HepG2 (cell line): Measurements from ENCODE around the gene PLEKHA3. TPM values are rescaled to one million over a fixed set of nuclear protein-coding genes. Genes with fewer than 3 reads are reported as not detected.

Source experiments
- EHMT2 ChIP-seq: fragments of 200-600 bp; sonication (generic); IDR thresholded peaks from 2 replicates; pipeline ENCODE4 v1.7.0; 2017; ENCODE audit warnings: antibody characterized with exemption, low read depth, low read length, borderline replicate concordance
- ETV5 ChIP-seq: IDR thresholded peaks from 2 replicates; pipeline ENCODE4 v1.6.1; 2018; ENCODE audit warnings: missing biosample characterization, missing genetic modification reagents, inconsistent platforms, borderline replicate concordance
- FOXK2 ChIP-seq: fragments of 450-650 bp; IDR thresholded peaks from 2 replicates; pipeline ENCODE4 v1.6.1; 2016
- MEIS2 ChIP-seq: sonication (generic); formaldehyde crosslinking; IDR thresholded peaks from 2 replicates; pipeline ENCODE4 v1.9.0; 2021; ENCODE audit warnings: mild to moderate bottlenecking, missing genetic modification reagents
- MLX ChIP-seq: IDR thresholded peaks from 2 replicates; pipeline ENCODE4 v1.6.1; 2016
- PRDM15 ChIP-seq: sonication (generic); formaldehyde crosslinking; IDR thresholded peaks from 2 replicates; pipeline ENCODE4 v1.4.0; 2020; ENCODE audit warnings: missing genetic modification reagents
- RCOR2 ChIP-seq: IDR thresholded peaks from 2 replicates; pipeline ENCODE4 v1.6.1; 2016; ENCODE audit warnings: missing biosample characterization, missing genetic modification reagents
- SAFB2 ChIP-seq: sonication (generic); formaldehyde crosslinking; IDR thresholded peaks from 2 replicates; pipeline ENCODE4 v1.5.1; 2020; ENCODE audit warnings: missing genetic modification reagents, low read depth, mild to moderate bottlenecking, borderline replicate concordance
- TBX3 ChIP-seq: fragments of 450-650 bp; IDR thresholded peaks from 2 replicates; pipeline ENCODE4 v1.6.1; 2017; ENCODE audit warnings: antibody characterized with exemption, mild to moderate bottlenecking, inconsistent platforms, borderline replicate concordance
- ZFP90 ChIP-seq: sonication (generic); formaldehyde crosslinking; IDR thresholded peaks from 2 replicates; pipeline ENCODE4 v1.8.0; 2022; ENCODE audit warnings: missing genetic modification reagents, mild to moderate bottlenecking, inconsistent platforms, borderline replicate concordance
- ZNF24 ChIP-seq: fragments of 450-650 bp; IDR thresholded peaks from 2 replicates; pipeline ENCODE4 v1.6.1; 2017; ENCODE audit warnings: antibody characterized with exemption, mild to moderate bottlenecking
- ZNF644 ChIP-seq: IDR thresholded peaks from 2 replicates; pipeline ENCODE4 v1.6.1; 2016; ENCODE audit warnings: low read depth
- ZNF724P ChIP-seq: sonication (generic); formaldehyde crosslinking; IDR thresholded peaks from 2 replicates; pipeline ENCODE4 v1.8.0; 2022; ENCODE audit warnings: missing genetic modification reagents, borderline replicate concordance
- ZNF879 ChIP-seq: sonication (generic); formaldehyde crosslinking; IDR thresholded peaks from 2 replicates; pipeline ENCODE4 v1.8.1; 2023; ENCODE audit warnings: missing genetic modification reagents
- polyA plus RNA-seq, 8 experiments: library from polyadenylated mRNA; depleted of rRNA in 3 of 8; stranded (reverse) in 7 of 8; unstranded in 1 of 8; fragments of >200 nt; fragmentation: Illumina TruSeq in 4 of 8; extraction: Trizol in 4 of 8; gene quantifications; 2 replicates each; pipeline versions ENCODE4 v1.2.1 to v1.2.3, GENCODE V29; 2011 to 2016; ENCODE audit warnings: low read depth in 4 of 8, missing spikeins in 1 of 8, mixed read lengths in 1 of 8; ENCODE audit not compliant: insufficient read depth in 1 of 8
- total RNA-seq, 5 experiments: library from RNA; depleted of rRNA; stranded (reverse); fragments of >200 nt; fragmentation: Illumina TruSeq; extraction: Trizol; gene quantifications; 2 replicates each; pipeline ENCODE4 v1.2.3, GENCODE V29; 2016; ENCODE audit warnings: low read depth in 1 of 5
- TF ChIP-seq, protein P1 (sequence below): sonication (generic); formaldehyde crosslinking; IDR thresholded peaks from 2 replicates; pipeline ENCODE4 v1.4.0; 2020; ENCODE audit warnings: mild to moderate bottlenecking, missing genetic modification reagents, borderline replicate concordance
- TF ChIP-seq, protein P2 (sequence below): sonication (generic); formaldehyde crosslinking; conservative IDR thresholded peaks from 2 replicates; pipeline ENCODE4 v1.5.0; 2020; ENCODE audit warnings: missing genetic modification reagents
- TF ChIP-seq, protein P3 (sequence below): sonication (generic); formaldehyde crosslinking; IDR thresholded peaks from 2 replicates; pipeline ENCODE4 v1.8.1; 2023; ENCODE audit warnings: mild to moderate bottlenecking, missing genetic modification reagents

The PLEKHA3 gene
- total and polyA plus RNA-seq, 2 of the 13 experiments (the other 11 are each of a cell fraction or from before 2014, with no cell fraction given) = 11.7 to 23.1 TPM

GRCh38 chr2:178469219-178469849, 10.9 kb upstream of the PLEKHA3 start (continued):
- TF ChIP-seq MLX (CRISPR knock-in tag) (0 out of 2 replicates have a peak, but pooled peaks have one; percentile 65), ZFP90 (CRISPR knock-in tag) (0 out of 2 replicates have a peak, but pooled peaks have one; percentile 47), ZNF644 (CRISPR knock-in tag) (0 out of 2 replicates have a peak, but pooled peaks have one; percentile 41), ETV5 (CRISPR knock-in tag) (peak; percentile 98), FOXK2 (no peak), SAFB2 (no peak), TBX3 (no peak), EHMT2 (0 out of 2 replicates have a peak, but pooled peaks have one; percentile 55), ZNF879 (no peak), ZNF724P (CRISPR knock-in tag) (no peak), PRDM15 (no peak), ZNF24 (0 out of 2 replicates have a peak, but pooled peaks have one; percentile 8), RCOR2 (CRISPR knock-in tag) (peak; percentile 74; the same call in 1 of the 2 replicates), MEIS2 (CRISPR knock-in tag) (peak; percentile 68; the same call in 1 of the 2 replicates)
- TF ChIP-seq, protein P1, sequence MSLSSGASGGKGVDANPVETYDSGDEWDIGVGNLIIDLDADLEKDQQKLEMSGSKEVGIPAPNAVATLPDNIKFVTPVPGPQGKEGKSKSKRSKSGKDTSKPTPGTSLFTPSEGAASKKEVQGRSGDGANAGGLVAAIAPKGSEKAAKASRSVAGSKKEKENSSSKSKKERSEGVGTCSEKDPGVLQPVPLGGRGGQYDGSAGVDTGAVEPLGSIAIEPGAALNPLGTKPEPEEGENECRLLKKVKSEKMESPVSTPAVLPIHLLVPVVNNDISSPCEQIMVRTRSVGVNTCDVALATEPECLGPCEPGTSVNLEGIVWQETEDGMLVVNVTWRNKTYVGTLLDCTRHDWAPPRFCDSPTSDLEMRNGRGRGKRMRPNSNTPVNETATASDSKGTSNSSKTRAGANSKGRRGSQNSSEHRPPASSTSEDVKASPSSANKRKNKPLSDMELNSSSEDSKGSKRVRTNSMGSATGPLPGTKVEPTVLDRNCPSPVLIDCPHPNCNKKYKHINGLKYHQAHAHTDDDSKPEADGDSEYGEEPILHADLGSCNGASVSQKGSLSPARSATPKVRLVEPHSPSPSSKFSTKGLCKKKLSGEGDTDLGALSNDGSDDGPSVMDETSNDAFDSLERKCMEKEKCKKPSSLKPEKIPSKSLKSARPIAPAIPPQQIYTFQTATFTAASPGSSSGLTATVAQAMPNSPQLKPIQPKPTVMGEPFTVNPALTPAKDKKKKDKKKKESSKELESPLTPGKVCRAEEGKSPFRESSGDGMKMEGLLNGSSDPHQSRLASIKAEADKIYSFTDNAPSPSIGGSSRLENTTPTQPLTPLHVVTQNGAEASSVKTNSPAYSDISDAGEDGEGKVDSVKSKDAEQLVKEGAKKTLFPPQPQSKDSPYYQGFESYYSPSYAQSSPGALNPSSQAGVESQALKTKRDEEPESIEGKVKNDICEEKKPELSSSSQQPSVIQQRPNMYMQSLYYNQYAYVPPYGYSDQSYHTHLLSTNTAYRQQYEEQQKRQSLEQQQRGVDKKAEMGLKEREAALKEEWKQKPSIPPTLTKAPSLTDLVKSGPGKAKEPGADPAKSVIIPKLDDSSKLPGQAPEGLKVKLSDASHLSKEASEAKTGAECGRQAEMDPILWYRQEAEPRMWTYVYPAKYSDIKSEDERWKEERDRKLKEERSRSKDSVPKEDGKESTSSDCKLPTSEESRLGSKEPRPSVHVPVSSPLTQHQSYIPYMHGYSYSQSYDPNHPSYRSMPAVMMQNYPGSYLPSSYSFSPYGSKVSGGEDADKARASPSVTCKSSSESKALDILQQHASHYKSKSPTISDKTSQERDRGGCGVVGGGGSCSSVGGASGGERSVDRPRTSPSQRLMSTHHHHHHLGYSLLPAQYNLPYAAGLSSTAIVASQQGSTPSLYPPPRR (CRISPR knock-in tag) = peak; percentile 39; the same call in 1 of the 2 replicates
- TF ChIP-seq, protein P2, sequence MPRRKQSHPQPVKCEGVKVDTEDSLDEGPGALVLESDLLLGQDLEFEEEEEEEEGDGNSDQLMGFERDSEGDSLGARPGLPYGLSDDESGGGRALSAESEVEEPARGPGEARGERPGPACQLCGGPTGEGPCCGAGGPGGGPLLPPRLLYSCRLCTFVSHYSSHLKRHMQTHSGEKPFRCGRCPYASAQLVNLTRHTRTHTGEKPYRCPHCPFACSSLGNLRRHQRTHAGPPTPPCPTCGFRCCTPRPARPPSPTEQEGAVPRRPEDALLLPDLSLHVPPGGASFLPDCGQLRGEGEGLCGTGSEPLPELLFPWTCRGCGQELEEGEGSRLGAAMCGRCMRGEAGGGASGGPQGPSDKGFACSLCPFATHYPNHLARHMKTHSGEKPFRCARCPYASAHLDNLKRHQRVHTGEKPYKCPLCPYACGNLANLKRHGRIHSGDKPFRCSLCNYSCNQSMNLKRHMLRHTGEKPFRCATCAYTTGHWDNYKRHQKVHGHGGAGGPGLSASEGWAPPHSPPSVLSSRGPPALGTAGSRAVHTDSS (CRISPR knock-in tag) = no peak
- TF ChIP-seq, protein P3, sequence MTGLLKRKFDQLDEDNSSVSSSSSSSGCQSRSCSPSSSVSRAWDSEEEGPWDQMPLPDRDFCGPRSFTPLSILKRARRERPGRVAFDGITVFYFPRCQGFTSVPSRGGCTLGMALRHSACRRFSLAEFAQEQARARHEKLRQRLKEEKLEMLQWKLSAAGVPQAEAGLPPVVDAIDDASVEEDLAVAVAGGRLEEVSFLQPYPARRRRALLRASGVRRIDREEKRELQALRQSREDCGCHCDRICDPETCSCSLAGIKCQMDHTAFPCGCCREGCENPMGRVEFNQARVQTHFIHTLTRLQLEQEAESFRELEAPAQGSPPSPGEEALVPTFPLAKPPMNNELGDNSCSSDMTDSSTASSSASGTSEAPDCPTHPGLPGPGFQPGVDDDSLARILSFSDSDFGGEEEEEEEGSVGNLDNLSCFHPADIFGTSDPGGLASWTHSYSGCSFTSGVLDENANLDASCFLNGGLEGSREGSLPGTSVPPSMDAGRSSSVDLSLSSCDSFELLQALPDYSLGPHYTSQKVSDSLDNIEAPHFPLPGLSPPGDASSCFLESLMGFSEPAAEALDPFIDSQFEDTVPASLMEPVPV = no peak
